VCaP (cell line): Measurements from ENCODE around the gene ID4.

Source experiments
- H3K27ac ChIP-seq: fragments of 450-650 bp; 2 replicates; pipeline ENCODE4 v1.5.1; 2017
- CTCF ChIP-seq: fragments of 450-650 bp; conservative IDR thresholded peaks from 2 replicates; pipeline ENCODE4 v1.5.1; 2017; ENCODE audit warnings: mild to moderate bottlenecking, moderate library complexity

The ID4 gene

GRCh38 chr6:19812512-19813119 is 24.6 kb upstream of the ID4 start:
- no peak overlapping the region for H3K27ac ChIP-seq
- TF ChIP-seq CTCF = peak; percentile 61

GRCh38 chr6:19818805-19819204 is 18.4 kb upstream of the ID4 start:
- H3K27ac ChIP-seq = no peak overlapping the region

GRCh38 chr6:19824058-19824807 is 12.9 kb upstream of the ID4 start:
- TF ChIP-seq CTCF = no peak
- no peak overlapping the region for H3K27ac ChIP-seq

More at GRCh38 chr6:19818805-19819204, 18.4 kb upstream of the ID4 start:
- no peak for TF ChIP-seq CTCF

GRCh38 chr6:19827247-19827646 is 9.9 kb upstream of the ID4 start:
- no peak for TF ChIP-seq CTCF
- H3K27ac ChIP-seq = no peak overlapping the region

GRCh38 chr6:19827903-19828302 is 9.3 kb upstream of the ID4 start:
- no peak for TF ChIP-seq CTCF
- no peak overlapping the region for H3K27ac ChIP-seq

- TF ChIP-seq CTCF = no peak
- no peak overlapping the region for H3K27ac ChIP-seq
These were observed 7.0 kb upstream of the ID4 start for GRCh38 chr6:19830171-19830570.

- no peak overlapping the region for H3K27ac ChIP-seq
- TF ChIP-seq CTCF = no peak
These were observed 5.8 kb upstream of the ID4 start for GRCh38 chr6:19831358-19831757.
